GM19025 (cell line): ENCODE measurements around the gene RER1.
"Not testable (repeated sequence)": the region's sequence is repeated elsewhere in the genome, so short reads cannot be mapped to it uniquely, and the experiment has no call there.

Source experiments
- ATAC-seq: cut with Tn5 transposase; IDR thresholded peaks from one replicate; pipeline ENCODE4 v1.9.1; 2021; ENCODE audit warnings: mild to moderate bottlenecking, low read depth, moderate library complexity; ENCODE audit not compliant: unreplicated experiment

RER1 gene

DNA sequence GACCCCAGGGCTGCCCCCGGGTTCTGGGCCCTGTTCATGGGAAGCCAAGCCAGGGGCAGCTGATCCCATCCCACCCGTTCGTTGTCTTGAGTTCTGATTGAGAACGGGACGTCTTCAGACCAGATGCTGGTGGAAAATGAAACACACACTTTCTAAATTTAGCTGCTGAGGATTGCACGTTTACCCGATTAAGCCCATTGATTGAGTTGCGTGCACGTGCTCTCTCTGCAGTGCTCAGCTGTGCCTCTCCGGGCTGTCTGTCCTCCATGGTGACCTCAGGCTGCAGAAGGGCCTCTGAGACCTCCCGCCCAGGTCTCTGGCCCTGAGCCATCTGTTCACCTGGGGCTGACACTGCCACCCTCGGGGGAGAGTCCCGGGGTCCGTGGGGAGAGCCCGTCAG is 47.7 kb downstream of the RER1 start:
- no peak for ATAC-seq

DNA sequence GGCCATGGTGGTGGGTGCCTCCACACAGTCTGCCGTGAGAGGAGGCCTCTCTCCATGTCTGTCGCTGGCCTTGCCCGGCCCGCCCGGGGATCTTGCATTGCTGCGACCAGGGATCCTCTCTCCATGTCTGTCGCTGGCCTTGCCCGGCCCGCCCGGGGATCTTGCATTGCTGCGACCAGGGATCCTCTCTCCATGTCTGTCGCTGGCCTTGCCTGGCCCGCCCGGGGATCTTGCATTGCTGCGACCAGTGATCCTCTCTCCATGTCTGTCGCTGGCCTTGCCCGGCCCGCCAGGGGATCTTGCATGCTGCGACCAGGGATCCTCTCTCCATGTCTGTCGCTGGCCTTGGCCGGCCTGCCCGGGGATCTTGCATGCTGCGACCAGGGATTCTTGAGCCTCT is 48.7 kb downstream of the RER1 start:
- not testable (repeated sequence) for ATAC-seq

DNA sequence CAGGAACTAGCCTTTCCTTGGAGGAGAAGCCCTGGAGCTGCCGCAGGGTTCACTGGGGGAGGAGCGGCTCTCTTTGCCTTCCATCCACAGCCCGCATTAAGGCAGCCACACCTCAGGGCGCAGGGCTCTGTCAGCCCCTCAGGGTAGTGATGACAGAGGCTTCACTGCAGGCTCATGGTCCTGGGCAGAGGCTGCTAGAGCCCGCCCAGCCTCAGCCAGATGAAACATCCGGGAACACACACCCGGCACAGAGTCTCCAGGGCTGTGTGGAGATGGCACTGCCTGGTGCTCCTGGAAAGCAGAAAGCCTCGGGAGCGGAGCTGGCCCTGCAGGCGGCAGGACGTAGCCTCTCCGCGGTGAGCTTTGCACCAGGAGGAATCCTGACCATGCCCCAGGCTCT is 50.1 kb downstream of the RER1 start:
- no peak for ATAC-seq

DNA sequence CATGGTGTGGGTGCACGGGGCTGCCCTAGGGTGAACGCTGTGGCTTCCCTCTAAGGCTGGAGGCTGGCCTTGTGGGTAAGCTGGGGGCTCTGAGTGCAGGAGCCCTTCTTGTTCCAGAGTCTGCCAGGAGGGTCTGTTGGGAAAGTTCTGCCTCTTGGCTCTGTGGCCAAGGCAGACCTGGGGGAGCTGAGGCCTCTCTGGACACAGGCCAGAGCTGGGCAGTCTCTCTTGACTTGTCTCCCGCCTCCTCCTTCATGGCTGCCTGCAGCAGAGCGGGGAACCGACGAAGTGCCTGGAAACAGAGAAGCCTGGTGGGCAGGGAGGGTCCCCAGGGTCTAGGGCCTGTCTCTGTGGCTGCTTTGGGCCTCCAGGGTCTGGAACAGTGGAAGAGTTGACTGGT is 51.0 kb downstream of the RER1 start:
- ATAC-seq: no peak

DNA sequence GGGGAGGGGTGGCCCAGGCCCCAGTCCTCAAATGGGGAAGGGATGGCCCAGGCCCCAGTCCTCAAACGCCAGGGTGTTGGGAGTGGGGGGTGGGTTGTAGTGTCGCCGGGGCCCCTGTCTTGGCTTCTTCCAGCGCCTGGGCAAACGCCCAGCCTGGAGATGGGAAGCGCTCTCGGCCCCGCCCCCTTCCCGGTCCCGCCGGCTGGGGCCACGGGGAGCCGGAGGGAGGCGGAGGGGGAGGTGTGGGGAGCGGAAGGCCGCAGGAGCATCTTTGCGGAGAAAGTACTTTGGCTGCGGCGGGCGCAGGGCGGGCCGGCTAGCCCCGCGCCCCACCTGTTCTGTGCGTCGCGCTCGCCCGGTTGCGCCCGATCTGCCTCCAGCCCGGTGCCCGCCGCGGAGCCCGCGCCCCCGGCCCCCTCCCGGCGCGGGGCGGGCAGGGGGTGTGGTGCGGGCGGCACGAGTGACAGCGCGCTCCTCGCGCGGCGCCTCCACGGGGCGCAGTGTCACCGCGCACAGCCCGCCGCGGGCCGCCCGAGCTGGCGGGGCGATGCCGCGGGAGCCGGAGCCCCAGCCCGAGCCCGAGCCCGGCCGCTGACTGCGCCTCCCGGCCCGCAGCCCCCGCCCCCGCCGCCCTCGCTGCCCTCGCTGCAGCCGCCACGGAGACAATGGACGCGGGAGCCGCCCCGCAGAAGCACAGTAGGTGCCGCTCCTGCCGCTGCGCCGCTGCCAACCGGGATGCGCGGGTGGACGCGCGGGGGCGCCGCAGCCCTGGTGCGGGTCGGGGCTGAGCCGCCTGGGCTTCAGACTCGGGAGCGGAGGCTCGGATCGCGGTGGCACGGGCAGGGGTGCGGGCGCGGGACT is 51.9 kb downstream of the RER1 start:
- no peak for ATAC-seq

DNA sequence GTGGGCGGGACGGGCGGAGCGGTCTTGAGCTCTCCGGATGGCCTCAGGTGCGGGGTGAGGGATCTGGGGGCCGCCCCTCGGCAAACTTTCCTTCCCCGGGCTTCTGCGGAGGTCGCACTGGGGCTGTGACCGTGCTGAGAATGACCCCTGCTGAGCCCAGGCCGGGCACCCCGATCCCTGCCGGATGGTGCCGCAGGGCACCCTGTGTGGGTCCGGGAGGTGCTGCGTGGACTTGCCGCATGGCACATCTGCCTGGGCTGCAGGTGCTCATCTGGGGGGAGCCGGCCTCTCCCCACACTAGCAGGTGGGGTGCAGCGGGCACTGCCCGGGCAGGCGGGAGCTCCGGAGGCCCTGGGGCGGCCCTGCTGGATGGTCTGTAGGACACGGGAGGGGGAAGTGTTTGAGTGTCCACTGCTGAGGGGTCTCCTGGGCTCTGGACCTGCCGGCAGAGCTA is 52.5 kb downstream of the RER1 start:
- no peak for ATAC-seq

DNA sequence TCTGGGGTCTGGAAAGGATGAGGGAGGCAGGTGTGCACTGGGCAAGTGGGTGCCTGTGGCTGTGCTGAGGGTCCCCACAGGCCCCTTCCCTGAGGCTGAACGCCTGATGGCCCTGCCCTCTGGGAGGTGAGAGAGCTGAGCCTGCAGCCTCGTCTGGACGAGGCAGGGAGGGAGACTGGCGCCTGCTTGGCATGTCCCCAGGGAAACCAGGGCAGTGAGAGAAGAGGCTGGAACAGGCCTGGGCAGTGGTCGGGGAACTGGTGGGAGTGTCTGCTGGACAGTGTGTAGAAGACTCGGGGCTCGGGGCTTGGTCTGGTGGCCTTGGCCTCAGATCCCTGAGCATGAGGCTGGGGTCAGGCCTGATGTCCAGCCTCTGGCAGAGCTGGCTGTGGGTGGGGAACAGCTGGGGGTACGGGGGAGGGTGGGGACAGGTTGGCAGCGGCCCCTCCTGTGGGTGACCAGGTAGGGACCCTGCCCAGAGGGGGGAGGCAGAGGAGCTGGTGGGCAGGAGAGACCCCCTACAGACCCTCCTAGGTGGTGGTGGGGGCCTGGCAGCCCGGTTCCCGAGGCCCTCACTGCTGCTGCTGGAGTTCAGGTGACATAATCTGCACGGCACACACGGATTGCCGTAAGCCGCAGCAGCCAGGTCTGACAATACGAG is 53.7 kb downstream of the RER1 start:
- ATAC-seq: no peak

DNA sequence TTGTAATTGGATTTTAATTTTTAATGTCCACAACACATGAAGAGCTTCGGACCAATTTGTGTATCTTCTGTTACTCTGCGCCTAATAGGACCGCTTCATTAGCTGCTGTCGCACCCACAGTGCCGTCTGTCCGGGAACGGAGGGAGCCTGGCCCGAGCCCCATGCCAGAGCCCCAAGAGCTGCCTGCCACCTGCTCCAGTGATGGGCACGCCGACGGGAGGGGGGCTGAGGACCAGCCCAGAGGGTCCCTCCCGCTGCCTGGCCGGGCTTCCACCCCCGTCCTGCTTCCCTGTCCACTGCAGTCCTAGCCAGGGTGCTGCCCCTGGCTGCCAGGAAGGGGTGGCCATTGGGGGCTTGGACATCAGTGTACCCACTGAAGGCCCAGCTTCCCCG is 54.2 kb downstream of the RER1 start:
- ATAC-seq: no peak

DNA sequence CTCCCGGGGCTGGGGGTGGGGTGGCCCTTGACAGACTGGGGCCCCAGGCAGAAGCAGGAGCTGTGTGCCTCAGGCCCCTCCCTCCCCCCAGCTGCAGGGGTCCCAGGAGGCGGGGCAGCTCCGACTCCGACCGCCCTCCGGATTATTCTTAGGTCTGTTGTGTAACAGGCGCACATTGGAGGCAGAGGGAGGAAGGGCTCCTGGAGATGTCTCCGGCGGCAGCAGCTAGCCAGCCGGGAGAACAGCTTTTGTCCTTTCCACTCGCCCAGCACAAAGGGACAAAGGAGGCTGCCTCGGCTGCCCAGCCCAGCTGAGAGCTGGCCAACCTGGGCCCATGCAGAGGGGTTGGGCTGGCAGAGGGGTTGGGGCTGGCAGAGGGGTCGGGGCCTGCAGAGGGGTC is 54.8 kb downstream of the RER1 start:
- ATAC-seq: no peak

DNA sequence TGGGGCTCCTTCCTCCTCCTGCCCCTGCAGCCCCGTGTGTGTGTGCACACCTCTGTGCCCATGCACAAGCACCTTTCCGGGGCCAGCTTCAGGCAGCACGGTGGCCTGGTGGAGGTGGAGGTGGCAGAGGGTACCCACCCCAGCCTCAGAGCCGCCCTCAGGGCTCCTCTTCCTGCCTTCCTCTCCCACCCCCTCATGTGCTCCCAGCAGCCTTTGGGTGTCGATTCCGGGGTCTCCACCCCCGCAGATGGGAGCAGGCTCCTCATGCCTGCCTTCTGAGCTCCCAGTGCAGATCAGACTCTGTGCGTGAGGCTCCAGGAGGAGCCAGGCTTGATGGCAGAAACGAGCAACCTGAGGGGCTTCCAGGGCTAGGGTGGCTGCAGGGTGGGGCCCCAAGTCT is 55.2 kb downstream of the RER1 start:
- ATAC-seq: no peak

DNA sequence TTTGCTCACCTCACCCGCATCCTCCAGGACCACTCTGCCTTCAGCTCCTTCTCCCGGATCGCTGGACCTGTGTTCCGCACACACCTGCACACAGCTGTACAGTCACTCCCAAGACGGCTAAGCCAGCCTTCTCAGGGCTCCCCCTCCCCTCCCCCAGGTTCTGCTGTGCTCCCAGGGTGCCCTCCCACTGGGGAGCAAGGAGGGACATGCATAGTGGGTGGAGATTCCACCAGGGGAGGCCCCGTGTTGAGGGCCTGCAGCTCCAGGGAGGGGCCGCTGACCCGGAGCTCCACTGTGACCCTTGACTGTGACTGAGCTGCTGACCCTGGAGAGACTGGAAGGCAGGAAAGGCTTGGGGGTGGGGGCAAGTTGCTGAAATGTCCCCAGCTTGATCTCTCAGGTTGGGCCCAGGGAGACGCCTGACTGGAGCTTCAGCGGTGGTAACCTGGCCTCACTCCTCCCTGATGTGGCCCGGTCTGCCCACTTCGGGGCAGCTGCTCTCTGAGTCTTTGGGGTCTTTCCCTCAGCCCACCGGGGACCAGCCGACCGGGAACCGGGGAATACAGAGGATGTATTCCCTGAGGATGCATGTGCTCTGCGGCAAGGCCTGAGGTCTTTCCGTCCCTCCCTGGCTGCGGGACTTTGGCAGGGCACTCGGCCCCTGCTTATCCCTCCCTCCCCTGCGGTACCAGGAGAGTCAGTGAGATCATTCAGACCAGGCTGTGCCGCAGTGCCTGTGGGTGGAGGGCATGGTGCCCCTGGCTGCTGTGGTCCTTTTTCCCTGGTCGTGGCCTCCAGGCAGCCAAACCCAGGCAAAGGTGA is 55.8 kb downstream of the RER1 start:
- no peak for ATAC-seq

DNA sequence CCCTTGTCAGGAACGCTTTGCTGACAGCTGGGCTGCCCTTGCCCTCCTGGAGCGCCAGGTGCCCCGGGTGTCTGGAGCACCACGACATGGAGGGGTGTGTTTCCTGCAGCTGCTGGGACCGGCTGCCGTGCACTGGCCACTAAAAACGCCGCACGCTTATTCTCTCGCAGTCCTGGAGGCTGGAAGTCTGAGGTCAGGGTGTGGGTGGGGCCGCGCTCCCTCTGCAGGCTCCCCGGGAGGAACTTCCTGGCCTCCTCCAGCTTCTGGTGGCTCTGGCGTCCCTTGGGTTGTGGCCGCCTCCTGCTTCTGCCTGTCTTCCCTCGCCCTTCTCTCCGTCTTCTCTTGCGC is 56.4 kb downstream of the RER1 start:
- no peak for ATAC-seq

DNA sequence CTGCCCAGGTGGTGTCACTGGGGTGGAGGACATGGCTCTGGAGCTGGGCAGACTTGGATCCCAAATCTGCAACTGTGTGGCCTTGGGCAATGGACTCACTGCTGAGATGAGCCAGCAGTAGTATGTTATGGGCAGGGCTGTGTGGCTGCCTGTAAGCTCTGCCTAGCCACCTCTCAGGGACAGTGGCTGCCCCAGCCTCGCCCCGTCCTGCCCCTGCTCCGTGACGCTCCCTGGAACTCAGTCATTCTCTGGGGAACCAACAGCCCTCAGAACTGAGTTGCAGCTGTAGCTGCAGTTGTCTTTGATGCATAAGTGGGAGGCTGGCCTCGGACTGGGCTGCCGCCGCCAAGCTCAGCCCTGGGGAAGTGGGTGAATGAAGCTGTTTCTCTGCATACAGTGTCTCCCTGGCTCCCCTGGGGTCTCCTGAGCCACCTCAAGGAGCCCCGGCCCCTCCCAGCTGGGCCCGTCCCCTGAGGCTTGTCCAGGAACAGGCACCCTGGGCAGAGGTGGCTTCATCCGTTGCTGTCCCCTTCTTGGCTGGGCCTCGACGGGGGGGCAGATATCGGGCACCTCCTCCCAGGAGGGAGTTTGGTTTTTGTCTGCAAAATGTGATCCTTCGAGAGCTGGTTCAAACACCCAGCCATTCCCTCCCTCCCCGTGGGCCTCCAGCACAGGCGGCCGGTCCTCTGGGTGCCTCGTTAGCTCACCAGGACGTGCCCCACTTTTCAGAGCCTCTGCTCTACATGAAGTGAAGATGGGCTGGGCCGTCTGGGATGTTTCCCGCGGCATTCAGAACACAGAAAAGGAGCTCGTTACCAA is 58.2 kb downstream of the RER1 start:
- ATAC-seq: no peak

DNA sequence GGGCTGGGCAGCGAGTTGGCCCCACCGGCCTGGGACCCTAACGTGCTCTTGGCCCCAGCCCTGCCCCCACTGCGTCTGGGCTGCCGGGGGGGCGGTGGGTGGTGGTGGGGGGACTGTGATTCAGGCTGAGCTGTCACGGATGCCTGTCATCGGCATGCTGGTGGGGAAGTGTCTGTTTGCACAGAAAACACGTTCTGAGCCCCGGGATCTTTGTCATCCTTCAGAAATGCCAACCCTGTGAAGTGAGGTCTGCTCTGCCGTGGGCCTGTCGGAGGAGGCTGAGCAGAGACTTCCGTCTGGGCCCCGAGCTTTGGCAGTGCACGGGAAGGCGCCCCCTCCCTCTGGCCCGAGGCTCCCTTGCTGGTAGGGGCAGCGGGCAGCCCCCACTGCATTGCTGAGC is 60.1 kb downstream of the RER1 start:
- no peak for ATAC-seq

DNA sequence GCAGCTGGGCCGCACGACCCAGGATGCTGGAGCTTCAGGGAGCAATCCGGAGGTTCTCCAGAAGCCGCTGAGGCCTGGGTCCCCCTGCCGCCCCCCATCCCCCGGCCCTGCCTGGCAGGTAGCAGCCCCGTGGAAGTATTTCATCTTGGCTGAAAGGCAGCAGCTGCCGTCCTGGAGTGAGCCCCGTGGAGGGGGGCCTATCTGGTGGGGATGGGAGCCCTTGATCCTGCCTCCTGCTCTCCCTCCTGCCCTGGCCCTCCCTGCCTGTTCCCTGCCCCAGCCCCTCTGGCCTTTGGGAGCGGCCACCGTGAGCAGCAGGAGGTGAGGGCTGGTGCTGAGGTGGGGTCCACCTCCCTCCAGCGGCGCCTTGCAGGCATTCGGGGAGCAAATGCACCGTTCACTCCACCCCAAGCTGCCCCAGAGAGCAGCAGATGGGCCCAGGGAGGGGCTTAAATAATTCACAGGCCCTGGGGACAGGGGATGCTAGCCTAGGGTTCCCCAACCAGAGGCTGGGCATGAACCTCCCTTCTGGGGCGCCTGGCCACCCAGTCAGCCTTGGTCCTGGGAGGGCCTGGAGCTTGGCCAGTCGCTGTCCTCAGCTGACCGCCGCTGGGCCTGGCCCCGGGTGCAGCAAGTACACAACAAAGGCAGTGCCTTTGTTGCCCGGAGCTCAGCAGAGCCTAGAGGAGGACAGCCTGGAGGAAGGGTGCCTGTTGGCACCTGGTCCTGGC is 60.7 kb downstream of the RER1 start:
- ATAC-seq: no peak

DNA sequence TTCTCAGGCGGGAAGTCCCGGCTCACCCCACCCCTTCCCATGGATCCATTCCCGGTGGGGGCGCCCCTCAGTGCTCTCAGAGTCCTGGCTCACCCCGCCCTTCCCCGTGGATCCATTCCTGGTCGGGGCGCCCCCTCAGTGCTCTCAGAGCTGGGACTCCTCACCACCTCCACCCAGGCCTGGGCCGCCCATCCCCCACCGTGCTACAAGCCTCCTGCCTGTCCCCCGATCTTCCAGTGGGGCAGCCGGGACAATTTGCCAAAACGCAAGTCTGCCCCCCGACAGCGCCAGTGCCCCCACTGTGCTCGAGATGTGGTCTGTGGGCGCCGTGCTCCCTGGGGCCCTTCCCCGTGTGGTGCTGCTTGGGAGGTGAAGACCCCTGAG is 61.3 kb downstream of the RER1 start:
- ATAC-seq: no peak

DNA sequence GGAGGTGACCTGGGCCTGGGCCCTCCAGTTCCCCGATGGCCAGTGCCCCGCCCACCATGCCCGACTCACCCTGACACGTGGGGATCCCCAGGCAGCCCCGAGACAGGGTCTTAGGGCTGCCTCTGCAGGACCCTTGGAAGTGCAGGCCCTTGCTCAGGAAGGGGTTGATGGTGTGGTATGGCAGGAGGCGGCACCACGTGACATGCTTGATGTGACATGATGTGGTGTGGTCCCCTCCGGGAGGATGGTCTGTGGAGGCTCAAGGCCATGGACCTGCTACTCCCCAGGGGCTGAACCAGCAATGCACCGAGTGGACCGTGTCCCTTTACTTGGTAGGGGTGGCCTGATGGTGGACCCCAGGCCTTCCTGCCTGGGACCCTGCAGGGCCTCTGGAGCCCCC is 62.6 kb downstream of the RER1 start:
- ATAC-seq: no peak
